HFF-Myc (cell line): ENCODE results near the gene DAP.

Experiments used
- DNase-seq: peaks from one replicate; pipeline ENCODE4 v3.0.0-alpha.2; 2011; ENCODE audit warnings: low read depth; ENCODE audit errors: extremely low read depth
- H3K4me3 ChIP-seq: replicated peaks from 2 replicates; pipeline ENCODE4 v1.5.1; 2011; ENCODE audit warnings: low read depth, mild to moderate bottlenecking, control low read depth, low read length
- TF ChIP-seq, protein P1 (sequence below): IDR thresholded peaks from 2 replicates; pipeline ENCODE4 v1.5.1; 2012; ENCODE audit warnings: mild to moderate bottlenecking, low read depth, low read length, control low read depth; ENCODE audit errors: missing control alignments

DAP gene

DNA sequence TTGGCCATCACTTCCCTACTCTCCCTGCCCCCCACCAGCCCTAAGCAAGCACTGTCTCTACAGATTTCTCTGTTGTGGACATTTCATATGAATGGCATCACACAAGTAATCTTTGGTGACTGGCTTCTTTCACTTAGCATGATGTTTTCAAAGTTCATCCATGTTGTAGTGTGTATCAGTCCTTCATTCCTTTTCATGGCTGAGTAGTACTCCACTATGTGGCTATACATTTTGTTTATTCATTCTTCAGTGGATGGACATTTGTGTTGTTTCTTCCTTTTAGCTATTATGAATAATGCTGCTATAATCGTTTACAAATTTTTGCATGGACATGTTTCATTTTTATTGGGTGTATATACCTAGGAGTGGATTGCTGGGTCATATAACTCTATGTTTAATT lies 84.1 kb downstream of the DAP start:
- no peak for DNase-seq
- TF ChIP-seq, protein P1, sequence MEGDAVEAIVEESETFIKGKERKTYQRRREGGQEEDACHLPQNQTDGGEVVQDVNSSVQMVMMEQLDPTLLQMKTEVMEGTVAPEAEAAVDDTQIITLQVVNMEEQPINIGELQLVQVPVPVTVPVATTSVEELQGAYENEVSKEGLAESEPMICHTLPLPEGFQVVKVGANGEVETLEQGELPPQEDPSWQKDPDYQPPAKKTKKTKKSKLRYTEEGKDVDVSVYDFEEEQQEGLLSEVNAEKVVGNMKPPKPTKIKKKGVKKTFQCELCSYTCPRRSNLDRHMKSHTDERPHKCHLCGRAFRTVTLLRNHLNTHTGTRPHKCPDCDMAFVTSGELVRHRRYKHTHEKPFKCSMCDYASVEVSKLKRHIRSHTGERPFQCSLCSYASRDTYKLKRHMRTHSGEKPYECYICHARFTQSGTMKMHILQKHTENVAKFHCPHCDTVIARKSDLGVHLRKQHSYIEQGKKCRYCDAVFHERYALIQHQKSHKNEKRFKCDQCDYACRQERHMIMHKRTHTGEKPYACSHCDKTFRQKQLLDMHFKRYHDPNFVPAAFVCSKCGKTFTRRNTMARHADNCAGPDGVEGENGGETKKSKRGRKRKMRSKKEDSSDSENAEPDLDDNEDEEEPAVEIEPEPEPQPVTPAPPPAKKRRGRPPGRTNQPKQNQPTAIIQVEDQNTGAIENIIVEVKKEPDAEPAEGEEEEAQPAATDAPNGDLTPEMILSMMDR = no peak

DNA sequence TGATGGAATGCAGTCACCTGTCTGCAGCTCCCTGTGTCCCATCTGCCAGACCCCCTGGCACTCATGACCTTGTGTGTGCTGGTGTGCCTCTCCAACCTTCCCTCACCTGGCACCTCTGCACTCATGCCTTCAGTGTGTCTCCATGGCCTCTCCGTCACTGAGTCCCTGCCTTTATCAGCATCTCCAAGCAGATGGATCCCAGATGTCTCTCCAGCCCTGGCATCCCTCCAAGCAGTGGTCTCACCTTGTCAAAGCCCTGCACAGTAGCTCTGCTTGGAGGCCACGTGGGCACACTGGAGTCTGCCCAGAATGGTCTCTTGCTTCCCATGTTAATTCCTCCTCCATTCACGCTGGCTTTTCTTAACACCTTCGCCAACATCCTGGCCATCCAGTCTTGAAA lies 84.8 kb downstream of the DAP start:
- TF ChIP-seq, protein P1 = no peak
- DNase-seq = peak; percentile 71
- H3K4me3 ChIP-seq = no peak overlapping the region

More for the DNA sequence above, 84.1 kb downstream of the DAP start:
- no peak overlapping the region for H3K4me3 ChIP-seq

DNA sequence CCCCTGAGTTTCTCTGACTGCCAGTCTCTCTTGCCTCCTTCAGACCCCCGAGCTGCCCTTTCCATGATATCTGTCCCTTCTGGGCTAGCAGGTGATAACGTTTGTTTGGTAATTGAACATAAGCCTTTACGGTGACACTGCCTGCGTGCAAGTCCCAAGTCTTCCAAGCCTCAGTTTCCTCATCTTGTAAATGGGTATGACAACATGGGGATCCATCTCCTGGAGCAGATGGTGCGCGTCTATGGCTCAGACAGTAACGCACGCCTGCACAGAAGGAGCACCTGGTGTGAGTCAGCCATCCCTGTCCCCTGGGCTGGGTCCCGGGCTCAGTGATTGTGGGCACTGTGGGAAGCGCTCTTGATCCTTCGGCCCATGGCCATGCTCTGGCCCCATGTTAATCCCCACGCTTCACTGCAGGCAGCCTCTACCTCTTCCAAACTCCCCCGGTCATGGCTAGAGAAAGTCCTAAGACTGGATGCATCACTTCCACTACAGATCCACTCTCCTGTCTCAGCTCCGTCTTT lies 85.8 kb downstream of the DAP start:
- no peak overlapping the region for H3K4me3 ChIP-seq
- no peak for DNase-seq
- TF ChIP-seq, protein P1 = no peak

DNA sequence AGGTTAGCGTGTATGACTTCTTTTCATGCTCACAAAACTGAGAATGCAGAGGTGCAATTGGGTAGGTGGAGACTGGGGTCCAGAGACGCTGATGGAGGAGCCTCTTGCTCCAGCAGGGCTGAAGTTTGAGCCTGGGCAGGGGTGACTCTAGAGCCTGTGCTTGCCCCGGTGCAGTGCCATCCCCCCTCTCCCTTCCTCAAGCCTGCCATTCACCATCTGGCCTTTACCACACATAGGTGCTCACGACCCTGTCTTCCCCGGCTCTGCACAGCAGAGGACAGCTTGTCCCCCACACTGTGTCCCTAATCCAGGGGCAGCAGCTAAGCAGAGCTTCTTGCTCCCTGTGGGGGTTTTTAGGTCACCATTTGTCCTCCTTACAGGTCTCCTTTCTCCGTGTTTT lies 86.5 kb downstream of the DAP start:
- DNase-seq = no peak
- TF ChIP-seq, protein P1 = no peak
- H3K4me3 ChIP-seq = no peak overlapping the region

DNA sequence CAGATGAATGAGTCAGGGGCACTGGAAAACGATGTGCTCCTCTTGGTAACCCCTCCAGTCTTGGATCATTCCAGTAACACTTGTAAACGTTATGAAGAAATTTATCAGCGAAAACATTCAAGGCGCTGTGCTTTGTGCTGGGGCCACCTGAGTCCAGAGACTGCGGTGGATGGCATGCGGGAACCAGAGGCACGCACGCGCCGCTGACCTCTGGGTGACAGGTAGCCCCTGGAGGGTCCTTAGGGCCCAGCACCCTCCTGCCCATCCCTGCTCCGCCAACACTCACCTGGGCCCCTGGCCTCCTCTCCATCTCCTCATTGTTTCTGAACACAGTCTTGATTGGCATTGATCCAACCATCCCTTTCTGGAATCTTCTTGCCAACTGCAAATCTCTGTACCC lies 86.9 kb downstream of the DAP start:
- DNase-seq = no peak
- H3K4me3 ChIP-seq = no peak overlapping the region
- TF ChIP-seq, protein P1 = no peak

DNA sequence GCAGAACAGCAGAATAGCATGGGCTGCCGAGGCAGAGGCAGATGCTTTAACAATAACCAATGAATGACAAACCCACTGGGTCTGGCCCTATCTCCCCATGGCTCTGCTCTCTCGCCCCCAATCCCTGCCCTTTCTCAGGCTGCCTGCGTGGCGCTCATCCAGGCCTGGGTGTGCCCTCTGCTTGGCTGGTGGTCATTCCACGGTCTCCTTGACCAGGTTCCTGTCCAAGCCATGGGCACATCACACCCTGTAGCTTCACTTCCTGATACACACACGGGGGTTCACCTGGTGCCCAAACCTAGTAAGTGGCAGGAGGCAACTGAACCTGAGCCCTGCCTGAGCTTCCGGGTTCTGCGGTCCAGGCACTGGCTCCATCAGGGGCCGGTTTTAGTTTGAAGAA lies 87.6 kb downstream of the DAP start:
- DNase-seq = no peak
- TF ChIP-seq, protein P1 = no peak
- no peak overlapping the region for H3K4me3 ChIP-seq

DNA sequence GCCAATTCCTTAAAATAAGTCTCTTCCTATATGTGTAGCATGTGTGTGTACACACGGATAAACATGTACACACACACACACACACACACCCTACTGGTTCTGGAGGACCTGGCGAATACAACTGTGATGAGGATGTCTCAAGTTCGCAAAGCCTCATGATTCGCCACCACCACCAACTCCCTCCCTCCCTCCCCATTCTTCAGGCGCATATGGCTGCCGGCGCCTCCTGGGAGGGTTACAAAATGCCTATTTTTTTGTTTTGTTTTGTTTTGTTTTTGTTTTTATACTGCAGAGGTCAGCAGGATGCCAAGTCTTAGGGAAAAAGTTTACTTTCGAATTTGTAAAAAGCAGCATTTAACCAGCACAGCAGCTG lies 88.0 kb downstream of the DAP start:
- H3K4me3 ChIP-seq = no peak overlapping the region
- TF ChIP-seq, protein P1 = no peak
- DNase-seq = no peak
